HG03060 (cell line): ENCODE measurements around the gene KLHL36.

Experiments used
- ATAC-seq: cut with Tn5 transposase; IDR thresholded peaks from one replicate; pipeline ENCODE4 v1.9.1; 2021; ENCODE audit warnings: low read depth, moderate number of reproducible peaks; ENCODE audit not compliant: unreplicated experiment

Gene KLHL36

DNA sequence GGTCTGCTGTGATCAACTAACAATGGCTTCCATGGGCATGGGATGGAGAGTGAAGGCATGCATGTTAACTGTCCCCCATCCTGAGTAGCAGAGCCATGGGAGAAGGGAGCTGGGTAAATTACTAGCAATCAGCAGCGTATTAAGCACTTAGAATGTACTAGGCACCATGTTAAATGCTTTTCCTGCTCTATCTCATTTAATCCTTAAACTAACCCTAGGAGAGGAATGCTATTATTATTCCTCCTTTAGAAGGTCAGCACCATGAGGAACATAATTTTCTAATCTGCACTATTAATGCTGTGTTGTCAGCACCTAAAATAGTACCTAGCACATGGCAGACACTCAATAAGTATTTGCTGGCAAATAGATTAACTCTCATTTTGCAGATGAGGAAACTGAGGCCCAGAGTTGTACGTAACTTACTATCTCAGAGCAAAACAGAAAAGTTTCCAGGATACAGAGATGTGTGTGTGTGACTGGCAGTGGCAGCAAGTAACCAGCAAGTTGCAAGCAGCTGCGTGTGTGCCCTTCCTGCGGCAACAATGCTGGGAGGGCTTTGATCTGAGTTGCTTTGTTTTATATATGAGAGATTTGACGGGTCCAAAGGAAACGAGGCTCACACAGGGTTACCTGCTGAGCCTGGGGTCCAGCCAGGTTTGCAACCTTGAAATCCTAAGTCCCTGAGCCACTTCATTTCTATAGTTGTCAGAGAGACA is 6.5 kb upstream of the KLHL36 start:
- no peak for ATAC-seq

DNA sequence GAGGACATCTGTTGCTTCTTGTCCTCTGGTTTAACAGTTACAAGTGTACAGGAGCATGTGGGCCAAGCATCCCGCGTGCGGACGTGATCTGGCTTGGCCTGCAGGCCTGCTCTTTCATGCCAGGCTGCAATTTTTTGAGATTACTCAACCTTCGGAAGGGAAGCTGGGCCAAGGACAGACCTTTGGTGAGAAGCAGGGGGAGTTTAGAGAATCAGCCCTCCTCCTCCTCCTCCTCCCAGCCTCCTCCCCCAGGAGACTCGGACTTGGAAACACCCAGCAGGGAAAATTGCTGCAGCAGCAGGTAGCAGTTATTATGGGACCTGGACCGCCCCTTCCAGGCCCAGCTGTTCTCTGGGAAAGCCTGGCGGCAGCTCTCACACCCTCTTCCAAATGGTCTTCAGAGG is 5.1 kb upstream of the KLHL36 start:
- no peak for ATAC-seq

DNA sequence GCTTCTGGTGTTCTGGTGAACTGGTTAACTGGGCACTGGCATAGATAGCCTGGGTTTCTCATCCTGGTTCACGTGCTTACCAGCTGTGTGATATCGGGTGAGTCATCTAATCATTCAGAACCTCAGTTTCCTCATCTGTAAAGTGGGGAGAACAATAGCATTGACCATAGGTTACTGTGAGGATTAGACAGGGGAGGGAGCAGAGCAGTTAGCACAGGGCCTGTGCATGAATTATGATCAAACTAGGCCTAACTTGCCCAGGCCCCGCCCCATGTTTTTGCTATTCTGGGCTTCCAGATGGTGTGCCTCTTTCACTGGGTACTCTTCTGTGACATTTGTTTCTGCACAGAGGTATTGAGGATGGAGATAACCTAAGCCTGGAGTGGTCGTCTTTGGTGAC is 4.6 kb upstream of the KLHL36 start:
- no peak for ATAC-seq

DNA sequence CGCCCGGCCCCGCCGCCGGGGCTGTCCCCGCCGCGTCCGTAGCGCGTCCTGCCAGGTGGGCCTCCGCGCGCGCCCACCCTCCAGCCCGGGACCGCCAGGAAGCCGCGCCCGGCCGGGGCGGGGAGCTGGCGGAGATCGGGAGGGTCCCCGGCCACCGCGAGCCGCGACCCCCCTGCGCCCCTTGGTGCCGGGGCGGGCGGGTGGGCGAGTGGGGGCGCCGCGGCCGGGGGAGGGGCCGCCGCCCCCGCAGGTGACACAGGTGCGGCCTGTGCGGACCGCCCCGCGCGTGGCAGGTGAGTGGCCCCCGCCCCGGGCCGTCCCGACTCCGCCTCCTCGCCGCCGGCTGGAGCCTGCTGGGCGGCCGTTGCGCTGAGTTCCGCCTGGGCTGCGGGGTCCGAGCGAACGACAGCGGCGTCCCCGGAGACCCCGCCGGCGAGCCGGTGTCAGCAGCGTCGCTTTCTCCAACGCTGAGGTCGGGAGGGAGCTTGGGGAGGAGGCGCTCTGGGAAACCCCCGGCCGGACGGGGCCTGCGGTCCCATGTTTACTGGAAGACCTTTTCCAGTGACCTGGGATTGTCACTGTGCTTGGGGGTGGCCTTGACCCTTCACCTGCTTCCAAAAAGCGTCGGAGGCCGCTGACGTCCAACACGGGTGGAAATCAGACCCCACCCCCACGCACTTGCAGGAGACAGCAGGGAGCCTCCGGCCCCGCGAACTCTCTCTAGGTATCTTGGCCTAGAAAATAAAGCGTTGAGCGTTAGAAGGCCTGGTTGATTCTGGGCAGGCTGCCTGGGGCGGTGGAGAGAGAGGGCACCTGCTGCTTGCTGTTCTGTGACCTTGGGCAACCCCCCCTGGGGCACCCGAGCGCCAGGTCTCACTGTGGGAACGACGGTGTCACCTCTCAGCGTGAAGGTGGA is 542 bp downstream of the KLHL36 start:
- no peak for ATAC-seq

DNA sequence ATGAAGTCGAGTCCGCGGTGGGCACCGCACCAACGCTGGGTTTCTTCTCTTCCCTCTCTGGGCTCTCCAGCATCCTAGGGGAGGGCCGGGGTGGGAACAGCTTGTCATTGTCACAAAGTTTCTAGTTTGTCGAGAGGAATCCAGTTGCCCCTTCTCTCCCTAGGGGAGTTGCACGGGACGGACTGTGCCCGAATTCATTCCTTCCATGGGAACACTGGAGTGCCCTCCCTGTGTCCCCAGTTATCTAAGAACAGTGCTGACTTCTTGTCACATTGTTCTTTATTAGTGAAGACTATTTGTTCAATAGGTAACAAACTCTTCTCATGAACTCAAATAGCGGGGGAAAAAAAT is 1.2 kb downstream of the KLHL36 start:
- ATAC-seq = no peak

DNA sequence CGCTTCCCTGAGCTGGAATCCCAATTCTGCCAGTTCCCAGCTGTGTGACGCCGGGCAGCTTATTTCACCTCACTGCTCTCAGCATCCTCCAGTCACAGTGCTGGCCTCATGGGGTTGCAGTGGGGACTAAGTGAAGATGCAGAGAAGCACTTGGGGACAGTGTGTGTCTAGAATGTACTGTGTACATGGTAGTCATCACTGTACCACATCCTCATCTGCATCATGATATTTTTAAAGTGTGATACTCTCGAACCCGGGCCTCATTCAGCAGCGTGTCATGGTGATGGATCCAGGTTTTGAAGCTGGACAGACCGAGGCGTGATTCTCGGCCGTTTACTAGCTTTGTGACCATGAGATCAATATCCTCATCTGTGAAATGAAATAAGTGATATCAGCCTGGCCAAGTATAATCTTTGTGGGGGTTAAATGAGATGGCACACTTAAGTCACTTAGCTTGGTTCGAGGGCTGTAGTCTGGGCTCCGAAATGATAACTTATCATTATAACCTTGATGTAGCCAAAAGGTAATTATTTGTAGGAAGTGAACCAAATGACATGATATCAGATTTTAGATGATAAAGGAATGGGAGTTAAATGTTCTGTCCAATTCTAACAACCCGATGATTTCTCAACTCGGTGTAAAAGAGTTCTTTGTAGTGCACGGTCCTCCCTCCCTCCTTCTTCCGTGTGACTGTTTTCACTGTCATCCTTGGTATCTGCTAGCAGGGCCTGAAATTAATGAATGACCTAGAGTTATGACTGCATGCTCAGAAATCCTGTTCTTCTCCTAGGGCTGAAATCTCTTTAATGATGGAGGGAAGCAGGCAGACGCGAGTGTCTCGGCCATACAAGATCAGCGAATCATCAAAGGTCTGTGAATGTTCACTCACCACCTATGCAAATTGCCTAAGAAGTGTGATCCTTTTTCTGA is 2.0 kb downstream of the KLHL36 start:
- no peak for ATAC-seq

DNA sequence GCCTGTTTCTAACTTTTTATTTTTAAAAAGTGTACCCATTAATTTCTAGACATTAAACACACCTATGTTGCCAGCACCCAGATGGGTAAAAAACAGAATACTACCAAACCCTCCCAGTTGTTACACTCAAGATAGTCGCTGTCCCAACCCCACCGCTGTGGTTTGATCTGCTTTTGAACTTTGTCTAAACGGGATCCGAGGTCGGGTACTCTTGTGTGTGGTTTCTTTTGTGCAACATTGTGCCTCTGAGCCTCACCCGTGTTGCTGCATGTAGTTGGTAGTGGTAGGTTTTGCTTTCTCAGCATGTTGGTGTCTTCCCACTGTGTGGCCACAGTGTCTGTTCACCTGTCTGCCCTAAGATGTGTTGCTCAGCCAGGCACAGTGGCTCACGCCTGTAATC is 4.3 kb downstream of the KLHL36 start:
- no peak for ATAC-seq

DNA sequence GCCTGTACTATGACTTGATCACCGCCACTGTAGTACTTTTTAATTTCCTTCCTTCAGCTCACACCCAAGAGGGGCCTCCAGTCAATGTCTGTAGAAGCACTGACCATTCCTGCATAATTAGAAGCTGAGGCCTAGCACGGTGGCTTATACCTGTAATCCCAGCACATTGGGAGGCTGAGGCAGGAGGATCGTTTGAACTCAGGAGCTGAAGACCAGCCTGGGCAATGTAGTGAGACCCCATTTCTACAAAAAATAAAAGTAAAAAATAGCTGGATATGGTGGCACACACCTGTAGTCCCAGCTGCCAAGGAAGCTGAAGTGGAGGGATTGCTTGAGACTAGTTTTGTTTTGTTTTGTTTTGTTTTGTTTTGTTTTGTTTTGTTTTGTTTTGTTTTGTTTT is 5.9 kb downstream of the KLHL36 start:
- no peak for ATAC-seq

DNA sequence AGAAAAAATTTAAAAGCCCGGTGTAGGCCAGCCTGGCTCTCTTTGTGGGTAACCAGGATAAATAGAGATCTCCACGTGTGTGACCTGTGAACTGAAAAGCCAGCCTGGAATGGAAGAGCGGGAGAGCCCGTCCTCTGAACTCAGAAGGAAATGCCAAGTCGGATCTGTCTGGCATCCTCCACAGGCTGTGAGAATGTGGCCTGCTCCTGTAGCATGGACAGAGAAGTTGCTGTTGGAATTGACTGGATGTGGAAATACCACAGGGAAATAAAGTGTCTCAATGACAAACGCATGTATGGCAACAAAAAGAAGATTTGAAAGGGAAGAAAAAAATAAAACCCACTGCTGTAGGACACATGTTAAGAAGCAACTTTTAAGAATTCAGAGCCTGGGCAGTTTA is 6.7 kb downstream of the KLHL36 start:
- ATAC-seq = no peak

DNA sequence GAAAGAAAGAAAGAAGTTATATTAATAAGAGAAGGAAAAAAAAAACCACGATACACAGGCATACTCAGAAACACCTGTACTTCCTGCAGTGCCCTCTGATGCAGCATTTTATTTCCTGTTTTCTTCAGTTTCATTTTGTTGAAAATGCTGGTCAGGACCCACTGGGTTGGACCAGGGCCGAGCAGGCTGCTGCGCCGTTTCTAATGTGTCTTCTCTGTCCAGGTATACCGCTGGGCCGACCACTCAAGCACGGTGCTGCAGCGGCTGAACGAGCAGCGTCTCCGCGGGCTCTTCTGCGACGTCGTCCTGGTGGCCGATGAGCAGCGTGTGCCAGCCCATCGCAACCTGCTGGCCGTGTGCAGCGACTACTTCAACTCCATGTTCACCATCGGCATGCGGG is 8.3 kb downstream of the KLHL36 start:
- no peak for ATAC-seq

DNA sequence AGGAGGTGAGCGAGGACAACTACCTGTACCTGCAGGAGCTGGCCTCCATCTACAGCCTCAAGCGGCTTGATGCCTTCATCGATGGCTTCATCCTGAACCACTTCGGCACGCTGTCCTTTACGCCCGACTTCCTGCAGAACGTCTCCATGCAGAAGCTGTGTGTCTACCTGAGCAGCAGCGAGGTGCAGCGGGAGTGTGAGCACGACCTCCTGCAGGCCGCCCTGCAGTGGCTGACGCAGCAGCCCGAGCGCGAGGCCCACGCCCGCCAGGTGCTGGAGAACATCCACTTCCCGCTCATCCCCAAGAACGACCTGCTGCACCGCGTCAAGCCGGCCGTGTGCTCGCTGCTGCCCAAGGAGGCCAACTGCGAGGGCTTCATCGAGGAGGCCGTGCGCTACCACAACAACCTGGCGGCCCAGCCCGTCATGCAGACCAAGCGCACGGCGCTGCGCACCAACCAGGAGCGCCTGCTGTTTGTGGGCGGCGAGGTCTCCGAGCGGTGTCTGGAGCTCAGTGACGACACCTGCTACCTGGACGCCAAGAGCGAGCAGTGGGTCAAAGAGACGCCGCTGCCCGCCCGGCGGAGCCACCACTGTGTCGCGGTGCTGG is 9.0 kb downstream of the KLHL36 start:
- no peak for ATAC-seq

DNA sequence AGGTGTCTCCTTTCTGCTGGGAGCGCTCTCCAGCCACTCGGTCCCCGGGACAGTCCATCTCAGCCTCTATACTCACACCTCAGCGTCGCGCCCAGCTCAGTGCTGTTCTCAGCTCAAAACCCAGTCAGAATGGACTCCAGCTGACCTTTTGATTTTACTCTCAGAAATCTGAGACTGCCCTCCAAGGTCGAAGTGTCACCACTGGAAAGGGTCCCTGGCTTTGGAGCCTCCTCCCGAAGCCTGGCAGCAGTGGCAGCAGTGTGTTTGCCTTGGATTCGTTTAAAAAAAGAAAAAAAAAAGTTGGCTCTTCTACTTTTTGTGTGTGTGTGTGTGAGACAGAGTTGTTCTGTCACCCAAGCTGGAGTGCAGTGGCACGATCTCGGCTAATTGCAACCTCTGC is 10.4 kb downstream of the KLHL36 start:
- ATAC-seq = no peak

DNA sequence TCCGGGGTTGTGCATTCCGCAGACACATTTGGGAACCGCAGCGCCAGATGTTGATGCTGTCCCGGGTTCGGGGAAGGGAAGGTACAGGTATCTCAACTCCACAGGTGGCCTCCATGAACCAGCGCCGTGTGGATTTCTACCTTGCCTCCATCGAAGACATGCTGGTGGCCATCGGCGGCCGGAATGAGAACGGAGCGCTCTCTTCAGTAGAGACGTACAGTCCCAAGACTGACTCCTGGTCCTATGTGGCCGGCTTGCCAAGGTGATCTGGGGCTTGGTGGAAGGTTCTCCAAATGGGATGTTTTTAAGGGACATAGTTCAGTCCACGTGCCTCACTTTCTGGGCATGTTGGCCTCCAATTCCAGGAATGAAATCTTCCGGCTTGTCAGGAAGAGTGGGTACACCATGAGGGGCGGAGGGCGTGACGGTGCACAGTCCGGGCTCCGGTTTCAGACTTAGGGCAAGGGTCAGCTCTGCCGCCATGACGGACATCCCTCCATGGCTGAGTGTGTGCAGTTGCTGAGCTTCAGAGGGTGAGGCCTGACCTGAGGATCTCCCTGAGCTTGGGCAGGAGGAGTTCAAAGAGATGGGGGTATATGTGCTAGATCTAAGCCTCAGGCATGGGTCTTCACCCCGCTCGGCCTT is 11.5 kb downstream of the KLHL36 start:
- no peak for ATAC-seq

DNA sequence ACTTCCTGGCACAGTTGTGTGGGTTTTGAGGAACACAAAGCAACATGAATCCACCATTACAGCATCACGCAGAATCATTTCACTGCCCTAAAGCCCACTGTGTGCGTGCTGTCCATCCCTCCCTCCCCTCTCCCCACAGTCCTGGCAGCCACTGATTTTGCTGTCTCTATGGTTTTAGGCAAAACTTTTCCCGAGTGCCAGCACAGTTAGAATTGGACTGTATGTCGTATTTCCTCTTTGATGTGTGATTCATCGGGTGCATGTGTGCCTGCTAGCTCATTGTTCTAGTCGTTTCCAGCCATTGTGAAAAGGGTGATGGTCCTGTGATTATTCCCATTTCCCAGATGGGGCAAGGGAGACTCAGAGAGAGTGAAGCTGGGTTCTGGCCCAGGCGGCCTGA is 12.7 kb downstream of the KLHL36 start:
- ATAC-seq = no peak

DNA sequence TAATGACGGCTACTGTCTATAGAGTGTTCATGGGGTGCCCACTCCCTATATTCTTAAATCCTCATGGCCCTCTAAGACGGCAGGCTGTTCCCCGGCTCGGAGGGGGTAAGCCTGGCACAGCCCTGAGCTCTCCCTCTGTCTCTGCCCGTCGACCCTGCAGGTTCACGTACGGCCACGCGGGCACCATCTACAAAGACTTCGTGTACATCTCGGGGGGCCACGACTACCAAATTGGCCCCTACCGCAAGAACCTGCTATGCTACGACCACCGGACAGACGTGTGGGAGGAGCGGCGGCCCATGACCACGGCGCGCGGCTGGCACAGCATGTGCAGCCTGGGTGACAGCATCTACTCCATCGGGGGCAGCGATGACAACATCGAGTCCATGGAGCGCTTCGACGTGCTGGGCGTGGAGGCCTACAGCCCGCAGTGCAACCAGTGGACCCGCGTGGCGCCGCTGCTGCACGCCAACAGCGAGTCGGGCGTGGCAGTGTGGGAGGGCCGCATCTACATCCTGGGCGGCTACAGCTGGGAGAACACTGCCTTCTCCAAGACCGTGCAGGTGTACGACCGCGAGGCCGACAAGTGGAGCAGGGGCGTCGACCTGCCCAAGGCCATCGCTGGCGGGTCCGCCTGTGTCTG is 13.2 kb downstream of the KLHL36 start:
- ATAC-seq = no peak

DNA sequence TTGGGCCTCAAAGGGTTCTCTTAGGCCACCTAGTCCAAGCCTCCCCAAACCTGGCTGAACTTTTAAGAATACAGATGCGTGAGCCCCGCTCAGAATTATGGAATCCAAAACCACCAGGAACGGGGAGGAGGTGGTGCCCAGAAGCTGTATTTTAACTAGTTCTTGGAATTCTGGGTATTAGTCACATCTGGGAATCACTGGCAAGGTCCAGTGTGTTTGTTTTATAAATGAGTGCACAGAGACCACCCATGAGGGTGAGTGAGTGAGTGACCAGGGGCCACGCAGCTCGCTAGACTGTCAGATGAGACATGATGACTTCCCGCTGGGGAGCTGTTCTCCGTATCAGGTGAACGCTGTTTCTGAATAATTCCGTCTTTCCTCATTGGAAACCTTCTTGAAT is 14.2 kb downstream of the KLHL36 start:
- no peak for ATAC-seq

DNA sequence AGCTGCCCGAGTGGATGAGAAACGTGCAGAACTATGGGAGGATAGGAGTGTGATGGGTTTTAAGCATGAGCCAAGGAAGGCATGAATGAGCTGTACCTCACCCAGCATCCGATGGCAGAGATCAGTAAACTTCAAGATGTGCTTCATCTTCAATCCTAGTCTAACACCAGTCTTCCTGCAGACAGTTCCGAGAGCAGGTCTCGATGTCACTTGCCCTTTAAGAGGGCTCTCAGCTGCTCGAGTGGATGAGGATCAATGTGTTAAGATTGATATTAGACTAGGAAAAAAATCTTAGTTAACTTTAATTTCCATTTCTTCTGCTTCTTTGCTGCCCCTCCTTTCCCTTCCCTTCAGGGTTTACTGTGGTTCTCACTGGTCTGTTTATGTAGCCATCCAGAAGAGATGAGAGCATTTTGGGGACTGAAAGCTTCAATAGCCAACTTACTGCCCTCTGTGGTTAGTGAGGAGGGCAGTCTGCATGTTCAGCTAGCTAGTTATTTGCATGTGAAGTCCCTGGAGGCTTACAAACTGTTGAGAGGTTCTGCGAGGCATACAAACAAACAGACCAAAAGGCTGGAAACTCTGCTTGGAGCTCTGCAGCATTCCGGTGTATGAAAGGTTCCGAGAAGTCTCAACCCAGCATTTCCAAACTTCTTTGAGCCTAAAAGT is 15.3 kb downstream of the KLHL36 start:
- ATAC-seq = peak; percentile 83

DNA sequence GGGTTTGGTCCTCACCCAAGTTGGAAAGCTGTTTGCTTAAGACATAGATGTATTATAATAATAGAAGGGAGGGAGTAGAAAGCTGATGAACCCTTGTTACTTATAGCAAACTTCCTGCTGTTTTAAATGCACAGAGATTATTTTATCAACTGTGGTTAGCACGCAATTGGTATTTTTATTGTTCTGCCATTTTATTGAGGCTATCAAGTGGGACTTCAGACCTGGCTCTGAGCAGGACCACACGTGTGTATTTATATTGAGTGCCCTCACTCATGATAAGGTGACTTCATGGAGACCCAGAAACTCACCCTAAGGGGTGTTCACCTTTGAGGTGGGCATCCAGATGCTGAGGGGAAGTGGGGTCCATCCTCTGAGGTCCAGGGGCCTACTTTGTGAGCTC is 17.0 kb downstream of the KLHL36 start:
- no peak for ATAC-seq

DNA sequence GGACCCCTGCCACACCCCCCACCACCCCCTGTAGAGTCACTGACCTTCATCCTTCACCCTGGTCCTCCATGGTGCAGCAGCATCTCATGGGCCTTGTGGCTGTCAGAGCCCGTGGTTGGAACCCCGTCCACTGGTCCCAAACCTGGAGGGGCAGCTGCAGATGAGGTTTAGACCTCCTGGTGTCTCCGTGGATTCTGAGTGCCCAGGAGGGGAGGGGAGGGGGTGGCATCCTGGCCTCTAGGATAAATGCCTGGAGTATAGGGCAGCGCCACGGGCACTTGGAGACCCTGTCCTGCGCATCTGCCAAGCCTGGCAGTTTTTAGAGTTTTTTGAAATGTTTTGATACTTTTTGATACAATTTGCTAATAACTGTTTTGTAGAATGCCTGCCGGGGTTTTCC is 17.5 kb downstream of the KLHL36 start:
- no peak for ATAC-seq
